GM18867 (cell line): Measurements from ENCODE around the gene GRID1.

Experiments used
- ATAC-seq: cut with Tn5 transposase; IDR thresholded peaks from one replicate; pipeline ENCODE4 v1.9.1; 2021; ENCODE audit warnings: mild to moderate bottlenecking, moderate library complexity; ENCODE audit not compliant: unreplicated experiment

The GRID1 gene

DNA sequence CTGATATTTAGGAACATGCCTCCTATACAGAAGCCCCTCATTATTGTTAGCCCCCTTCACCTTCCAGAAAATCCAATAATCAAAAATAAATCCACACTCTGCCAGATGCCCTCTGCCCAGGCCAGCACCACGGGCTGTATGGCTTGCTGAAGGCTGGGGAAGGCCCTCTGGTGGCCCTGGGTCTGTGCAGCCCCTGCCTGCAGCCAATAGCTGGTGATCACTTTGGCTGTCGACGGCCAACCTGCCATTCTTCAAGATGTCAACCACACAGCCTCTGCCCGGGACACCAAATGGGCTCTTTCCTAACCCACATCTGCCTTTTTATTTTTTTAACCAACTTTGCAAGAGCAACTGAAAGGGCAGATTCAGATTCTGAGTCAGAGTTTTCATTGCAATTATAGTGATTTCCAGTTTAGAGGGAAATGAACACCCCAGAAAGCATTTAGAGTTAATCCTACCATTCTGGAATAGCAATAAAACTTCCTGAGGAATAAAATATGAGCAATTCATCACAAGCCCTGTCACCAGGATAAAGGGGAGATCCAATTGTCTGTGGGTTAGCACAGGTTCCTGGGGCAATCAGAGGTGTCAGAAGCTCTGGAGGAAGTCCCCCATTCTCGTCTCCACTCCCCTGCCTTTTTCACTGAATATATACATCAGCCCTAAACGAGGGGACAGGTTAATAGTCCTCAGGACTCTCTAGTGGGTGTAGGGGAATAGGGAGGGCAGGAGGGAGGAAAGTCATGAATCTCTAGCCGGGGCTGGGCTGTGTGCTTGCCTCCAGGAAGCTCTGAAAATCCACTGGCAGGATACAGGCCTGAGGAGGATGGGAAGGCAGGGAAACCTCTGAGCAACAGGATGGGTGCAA, 211.3 kb downstream of the GRID1 start:
- ATAC-seq: no peak

GRCh38 chr10:86153751-86154150, 212.8 kb downstream of the GRID1 start:
- ATAC-seq: no peak

DNA sequence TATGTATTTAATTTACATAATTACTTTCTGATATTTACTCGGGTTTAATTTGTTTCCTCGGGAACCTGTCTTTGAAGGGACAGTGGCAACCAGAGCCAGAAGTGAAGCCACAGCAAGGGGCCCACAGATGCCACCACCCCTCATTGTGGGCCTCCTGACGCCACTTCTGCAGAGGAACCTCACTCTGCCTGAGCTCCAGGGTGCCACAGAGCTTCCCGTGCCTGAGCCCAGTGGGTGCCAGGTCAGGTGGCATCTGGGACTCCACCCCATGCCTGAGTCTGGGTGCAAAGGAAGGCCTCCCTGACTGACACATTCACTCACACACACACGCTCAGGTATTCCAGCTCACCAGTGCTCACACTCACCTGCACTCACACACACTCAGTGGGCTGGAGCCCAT, 213.7 kb downstream of the GRID1 start:
- no peak for ATAC-seq

- no peak for ATAC-seq
Observed at GRCh38 chr10:86152354-86152753, 214.2 kb downstream of the GRID1 start.

- no peak for ATAC-seq
Observed at GRCh38 chr10:86151613-86152012, 215.0 kb downstream of the GRID1 start.

- no peak for ATAC-seq
Observed at GRCh38 chr10:86149257-86149656, 217.3 kb downstream of the GRID1 start.

GRCh38 chr10:86148117-86148516, 218.5 kb downstream of the GRID1 start:
- ATAC-seq: no peak

- no peak for ATAC-seq
Observed at GRCh38 chr10:86144301-86144700, 222.3 kb downstream of the GRID1 start.

- ATAC-seq: no peak
Observed at GRCh38 chr10:86141896-86142295, 224.7 kb downstream of the GRID1 start.

DNA sequence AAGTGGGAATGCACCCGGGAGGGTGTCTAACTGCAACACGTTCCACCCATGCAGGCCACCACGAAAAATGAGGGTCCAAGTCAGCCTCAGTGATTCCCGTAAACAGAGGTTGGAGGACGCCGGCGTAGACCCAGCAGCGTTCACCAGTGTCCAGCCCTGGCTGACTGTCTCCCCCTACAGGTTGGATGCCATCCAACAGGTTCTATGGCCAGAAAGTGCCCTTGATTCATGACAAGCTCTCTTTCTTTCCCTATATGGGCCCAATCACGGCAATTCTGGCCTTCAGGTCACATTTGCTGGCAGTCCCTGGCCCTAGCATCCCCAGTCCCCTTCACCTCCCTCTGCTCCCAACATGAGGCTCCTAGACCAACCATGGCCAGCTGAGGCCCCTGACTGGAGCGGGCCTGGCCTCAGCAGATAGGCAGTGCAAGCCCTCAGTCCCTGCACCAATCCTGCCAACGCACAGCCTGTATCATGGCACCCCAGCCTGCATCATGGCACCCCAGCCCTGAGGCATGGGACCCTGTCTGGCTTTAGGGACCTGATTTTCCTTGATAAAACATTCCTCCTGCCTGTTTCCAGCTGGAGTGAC, 227.4 kb downstream of the GRID1 start:
- ATAC-seq: no peak

GRCh38 chr10:86138551-86139065, 228.0 kb downstream of the GRID1 start:
- ATAC-seq: no peak

GRCh38 chr10:86137561-86137960, 229.0 kb downstream of the GRID1 start:
- no peak for ATAC-seq

DNA sequence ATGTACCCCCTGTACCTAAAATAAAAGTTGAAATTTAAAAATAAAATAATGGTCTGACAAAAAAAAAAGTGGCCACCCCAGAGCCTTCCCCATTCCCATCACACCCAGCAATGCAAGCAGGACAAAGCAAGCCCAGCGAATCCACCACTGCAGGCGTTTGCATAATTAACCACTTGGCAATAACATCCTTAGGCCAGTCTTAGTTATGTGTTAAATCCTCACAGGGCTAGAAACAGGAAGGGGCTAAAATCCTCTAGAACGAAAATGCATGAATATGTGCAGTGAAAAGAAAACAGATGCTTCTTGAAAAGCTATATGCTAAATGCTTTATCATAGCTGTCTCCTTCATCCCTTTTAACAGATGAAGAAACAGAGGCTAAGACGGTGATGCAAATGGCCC, 229.7 kb downstream of the GRID1 start:
- no peak for ATAC-seq

DNA sequence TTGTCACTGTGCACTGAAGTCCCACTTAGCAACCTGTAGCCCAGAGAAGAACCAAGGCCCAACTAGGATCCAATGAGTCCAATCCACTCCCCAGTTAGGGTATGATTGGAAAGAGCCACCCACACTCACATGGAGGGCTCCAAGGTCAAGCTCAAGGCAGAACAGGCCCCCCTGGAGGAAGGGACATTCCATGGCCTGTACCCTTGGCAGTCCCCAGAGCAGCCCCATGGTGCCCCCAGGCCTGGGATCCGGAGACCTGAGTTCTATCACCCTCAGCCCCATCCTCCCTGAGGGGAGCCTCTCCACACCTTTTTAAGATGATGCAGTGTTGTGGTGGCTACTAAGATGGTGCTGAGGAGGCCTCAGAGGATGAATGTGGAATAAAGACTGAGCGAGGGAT, 231.4 kb downstream of the GRID1 start:
- no peak for ATAC-seq

GRCh38 chr10:86130737-86131475, 235.7 kb downstream of the GRID1 start:
- ATAC-seq: no peak

GRCh38 chr10:86130041-86130440, 236.6 kb downstream of the GRID1 start:
- ATAC-seq: no peak

GRCh38 chr10:86128360-86128759, 238.2 kb downstream of the GRID1 start:
- no peak for ATAC-seq

DNA sequence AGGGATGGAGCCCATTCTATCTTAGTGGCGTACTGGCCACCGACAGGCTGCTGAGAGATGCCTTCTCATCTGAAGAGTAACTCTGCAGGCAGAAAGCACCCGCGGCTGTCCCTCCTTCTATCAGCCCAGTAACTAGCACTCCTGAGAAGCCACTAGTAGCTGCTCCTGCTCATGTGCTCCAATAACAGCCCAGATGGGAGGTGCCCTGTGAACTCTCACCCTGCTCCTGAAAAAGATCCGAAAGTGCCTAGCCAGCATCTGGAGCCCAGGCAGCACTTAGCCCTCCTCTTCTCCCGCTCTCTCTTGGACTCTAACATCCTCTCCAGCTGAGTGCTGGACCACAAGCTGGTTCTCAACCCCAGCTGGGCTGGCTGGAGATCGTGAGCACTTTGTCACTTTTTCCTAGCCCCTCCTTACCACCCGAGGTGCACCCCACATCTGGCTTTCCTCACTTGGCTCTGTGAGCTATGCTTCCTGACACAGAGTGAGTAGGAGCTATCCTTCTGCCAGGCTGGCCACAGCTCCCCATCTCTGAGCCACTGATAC, 239.2 kb downstream of the GRID1 start:
- ATAC-seq: no peak

DNA sequence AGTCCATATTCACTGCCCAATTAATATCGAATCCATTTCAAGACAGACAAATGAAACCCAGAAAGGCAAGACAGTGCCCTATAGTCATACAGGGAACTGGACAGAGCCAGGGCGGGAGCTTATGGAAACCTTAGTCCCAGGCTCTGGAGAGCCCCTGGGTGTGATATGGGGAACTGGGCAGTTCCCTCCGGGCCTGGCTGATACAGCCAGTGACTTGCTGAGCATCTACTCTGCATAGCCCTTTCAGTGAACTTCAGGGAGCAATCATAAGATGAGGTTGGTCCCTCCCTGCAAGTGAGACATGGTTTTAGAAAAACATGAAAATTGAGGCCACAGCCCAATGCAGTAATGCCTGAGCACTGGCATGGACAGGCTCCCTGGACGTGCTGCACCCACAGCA, 241.9 kb downstream of the GRID1 start:
- no peak for ATAC-seq

DNA sequence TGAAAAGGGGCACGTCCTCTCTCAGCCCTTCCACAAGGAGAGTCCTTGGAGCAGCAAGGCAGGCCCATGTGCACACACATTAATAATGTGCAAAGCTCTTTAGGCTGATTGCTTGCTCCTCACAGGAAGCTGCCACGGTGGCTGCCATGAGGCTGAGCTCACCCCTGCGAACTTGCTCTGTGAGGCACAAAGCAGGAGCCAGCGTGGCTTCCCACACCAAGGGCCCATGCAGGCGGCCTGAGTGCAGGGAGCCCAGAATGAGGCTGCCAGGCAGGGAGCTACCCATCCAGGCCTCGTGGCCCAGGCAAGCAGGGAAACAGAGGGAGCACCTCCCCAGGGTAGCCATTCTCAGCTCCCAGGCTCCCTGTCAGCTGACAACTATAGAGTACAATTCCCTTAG, 242.9 kb downstream of the GRID1 start:
- ATAC-seq: no peak

DNA sequence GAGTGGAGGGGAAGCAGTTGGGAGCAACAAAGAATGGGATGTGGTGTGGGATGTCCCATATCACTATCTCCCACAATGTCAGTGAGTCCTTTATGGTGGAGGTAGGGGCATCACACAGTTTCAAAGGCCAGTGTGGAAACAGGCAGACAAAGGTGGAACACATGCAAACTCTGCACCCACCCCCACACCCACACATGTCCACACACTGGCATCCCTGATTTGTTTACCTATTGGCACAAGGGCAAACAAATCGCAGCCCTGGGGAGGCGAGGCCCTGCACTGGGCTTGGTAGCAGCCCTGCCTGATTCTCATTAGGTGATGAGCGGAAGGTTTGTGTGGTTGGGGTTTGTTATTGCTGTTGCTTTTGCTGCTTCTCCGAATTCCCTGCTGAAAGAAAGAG, 243.3 kb downstream of the GRID1 start:
- ATAC-seq: no peak
